Brain pericyte (primary cell): ENCODE measurements around the gene PATJ.
"Not testable (repeated sequence)": the region's sequence is repeated elsewhere in the genome, so short reads cannot be mapped to it uniquely, and the experiment has no call there.

ENCODE experiments used
- DNase-seq: peaks from one replicate; pipeline ENCODE4 v3.0.0-alpha.2; 2012; ENCODE audit warnings: low read depth, low spot score

The PATJ gene

DNA sequence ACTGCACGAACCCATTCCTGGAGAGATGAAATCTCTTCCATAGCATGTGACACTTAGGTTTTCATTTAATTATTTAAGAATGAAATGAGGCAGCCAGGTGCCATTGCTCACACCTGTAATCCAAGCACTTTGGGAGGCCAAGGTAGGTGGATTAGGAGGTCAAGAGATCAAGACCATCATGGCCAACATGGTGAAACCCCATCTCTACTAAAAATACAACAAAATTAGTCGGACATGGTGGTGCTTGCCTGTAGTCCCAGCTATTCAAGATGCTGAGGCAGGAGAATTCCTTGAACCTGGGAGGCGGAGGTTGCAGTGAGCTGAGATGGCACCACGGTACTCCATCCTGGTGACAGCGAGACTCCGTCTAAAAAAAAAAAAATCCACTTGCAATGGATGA is 470.1 kb downstream of the PATJ start:
- DNase-seq, result no peak

- DNase-seq, result no peak
These were observed 471.0 kb downstream of the PATJ start for GRCh38 chr1:62213075-62213914.

GRCh38 chr1:62218604-62219003 is 476.3 kb downstream of the PATJ start:
- no peak for DNase-seq

GRCh38 chr1:62220456-62220855 is 478.2 kb downstream of the PATJ start:
- DNase-seq, result not testable (repeated sequence)

- DNase-seq, result no peak
These were observed 478.9 kb downstream of the PATJ start for GRCh38 chr1:62221171-62221570.

DNA sequence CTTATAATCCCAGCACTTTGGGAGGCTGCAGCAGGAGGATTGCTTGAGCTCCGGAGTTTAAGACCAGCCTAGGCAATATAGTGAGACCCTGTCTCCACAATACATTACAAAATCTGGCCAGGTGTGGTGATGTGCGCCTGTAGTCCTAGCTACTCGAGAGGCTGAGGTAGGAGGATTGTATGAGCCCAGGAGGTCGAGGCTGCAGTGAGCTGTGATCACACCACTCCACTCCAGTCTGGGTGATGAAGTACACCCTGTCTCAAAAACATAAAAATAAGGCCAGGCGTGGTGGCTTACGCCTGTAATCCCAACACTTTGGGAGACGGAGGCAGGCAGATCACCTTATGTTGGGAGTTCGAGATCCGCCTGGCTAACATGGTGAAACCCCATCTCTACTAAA is 480.0 kb downstream of the PATJ start:
- DNase-seq, result no peak

GRCh38 chr1:62224182-62224581 is 481.9 kb downstream of the PATJ start:
- DNase-seq, result no peak

DNA sequence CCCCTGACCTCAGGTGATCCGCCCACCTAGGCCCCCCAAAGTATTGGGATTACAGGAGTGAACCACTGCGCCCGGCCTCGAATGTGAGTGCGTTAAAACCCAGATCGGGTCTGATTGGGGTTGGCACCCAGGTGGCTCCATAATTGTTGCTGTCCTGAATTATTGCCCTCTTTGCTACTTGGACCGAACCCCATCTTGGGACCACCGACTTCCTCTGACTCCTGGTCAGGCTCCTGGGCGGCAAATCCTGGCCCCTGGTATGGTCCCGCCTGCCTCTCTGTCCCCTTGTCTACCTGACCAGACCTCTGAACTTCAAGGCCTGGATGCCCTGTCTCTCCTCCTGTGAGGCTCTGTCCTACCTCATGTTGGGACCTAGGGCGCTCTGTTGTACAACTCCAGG is 485.2 kb downstream of the PATJ start:
- DNase-seq, result no peak
